GM21825 (cell line): Measurements from ENCODE around the gene PRAMEF20.

Source experiments
- ATAC-seq: cut with Tn5 transposase; IDR thresholded peaks from one replicate; pipeline ENCODE4 v1.9.1; 2021; ENCODE audit warnings: mild to moderate bottlenecking, moderate library complexity; ENCODE audit not compliant: unreplicated experiment

PRAMEF20 gene

DNA sequence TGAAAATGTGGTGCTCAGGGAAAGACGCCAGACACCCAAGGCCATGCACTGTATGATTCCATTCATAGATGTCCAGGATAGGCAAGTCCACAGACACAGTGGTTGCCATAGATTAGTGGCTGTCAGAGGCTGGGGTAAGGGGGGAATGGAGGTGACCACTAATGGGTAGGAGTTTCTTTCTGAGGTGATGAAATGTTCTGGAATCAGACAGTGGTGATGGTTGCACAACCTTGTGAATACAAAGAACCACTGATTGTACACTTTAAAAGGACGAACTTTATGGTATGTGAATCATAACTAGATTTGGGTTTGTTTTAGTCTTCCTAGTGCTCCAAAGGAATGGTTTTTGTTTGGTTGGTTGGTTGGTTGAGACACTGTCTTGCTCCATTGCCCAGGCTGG lies 51.7 kb downstream of the PRAMEF20 start:
- ATAC-seq, result no peak

DNA sequence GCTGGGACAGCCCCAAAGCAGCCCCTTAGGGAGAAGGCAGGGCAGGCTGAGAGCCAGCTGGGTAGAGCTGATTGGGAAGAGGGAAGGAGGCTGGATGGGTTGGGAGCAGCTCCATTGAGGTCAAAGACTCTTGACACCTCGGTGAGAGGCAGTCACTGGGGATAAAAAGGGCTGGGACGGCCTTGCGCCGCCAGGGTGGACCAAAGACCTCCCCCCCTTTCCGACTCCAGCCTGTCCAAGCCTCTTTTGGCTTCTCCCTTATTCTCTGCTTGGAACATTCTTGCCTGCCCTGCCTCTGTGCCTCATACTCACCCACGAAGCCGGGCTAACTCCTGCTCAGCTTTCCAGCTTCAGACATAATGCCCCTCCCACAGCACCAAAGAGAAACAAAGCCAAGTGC lies 52.4 kb downstream of the PRAMEF20 start:
- no peak for ATAC-seq

DNA sequence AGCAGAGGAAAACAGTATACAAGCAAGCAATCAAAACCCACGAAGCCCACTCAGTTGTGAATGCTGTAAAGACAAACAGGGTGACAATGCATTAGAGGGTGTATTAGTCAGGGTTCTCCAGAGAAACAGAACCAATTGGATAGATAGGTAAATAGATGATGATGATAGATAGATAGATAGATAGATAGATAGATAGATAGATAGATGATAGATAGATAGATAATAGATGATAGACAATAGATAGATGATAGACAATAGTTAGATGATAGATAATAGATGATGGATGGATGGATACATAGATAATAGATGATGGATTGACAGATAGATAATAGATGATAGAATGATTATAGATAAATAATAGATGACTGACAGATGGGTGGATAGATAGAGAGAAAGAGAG lies 55.3 kb downstream of the PRAMEF20 start:
- no peak for ATAC-seq

DNA sequence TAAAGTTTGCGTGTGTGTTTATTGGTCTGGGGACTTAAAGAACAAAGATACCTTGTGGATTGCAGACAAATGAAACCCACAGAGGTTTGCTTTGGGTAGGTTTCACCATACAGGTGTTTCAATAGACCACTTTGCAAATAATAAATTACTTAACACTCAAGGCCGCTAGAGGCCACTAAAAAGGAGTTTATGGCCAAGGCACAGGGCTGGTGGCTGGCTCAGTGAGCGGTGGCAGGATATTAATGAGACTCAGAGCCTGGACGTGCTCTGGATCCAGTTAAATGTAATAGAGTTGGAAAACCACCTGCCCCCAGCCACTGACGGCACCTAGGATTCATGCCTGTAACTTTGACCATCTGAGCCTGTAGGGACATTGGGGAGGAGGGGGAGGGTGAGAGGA lies 59.1 kb downstream of the PRAMEF20 start:
- no peak for ATAC-seq
